HG03571 (cell line): Measurements from ENCODE around the gene OR5D16.
"Not testable (repeated sequence)": the region's sequence is repeated elsewhere in the genome, so short reads cannot be mapped to it uniquely, and the experiment has no call there.

Experiments used
- ATAC-seq: cut with Tn5 transposase; IDR thresholded peaks from one replicate; pipeline ENCODE4 v1.9.1; 2021; ENCODE audit not compliant: unreplicated experiment

Gene OR5D16

DNA sequence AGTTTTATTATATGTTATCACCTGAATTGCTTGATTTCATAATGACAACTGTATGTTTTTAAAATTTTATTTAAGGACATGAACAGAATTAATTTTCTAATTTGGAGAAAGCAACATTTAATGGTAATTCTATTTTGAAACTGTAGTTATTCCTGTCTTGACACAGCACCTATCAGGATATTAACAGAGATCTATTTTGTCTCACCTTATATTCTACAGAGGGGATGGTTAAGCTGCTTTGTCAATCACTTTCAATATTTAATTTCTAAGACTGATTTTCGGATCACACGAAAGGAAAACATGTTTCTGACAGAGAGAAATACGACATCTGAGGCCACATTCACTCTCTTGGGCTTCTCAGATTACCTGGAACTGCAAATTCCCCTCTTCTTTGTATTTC, at the start of gene OR5D16:
OR5D16 (plus strand) TSS at position 301 of the 400 bp plus-strand sequence; CDS start at position 301, 0 bp downstream.
- no peak for ATAC-seq

DNA sequence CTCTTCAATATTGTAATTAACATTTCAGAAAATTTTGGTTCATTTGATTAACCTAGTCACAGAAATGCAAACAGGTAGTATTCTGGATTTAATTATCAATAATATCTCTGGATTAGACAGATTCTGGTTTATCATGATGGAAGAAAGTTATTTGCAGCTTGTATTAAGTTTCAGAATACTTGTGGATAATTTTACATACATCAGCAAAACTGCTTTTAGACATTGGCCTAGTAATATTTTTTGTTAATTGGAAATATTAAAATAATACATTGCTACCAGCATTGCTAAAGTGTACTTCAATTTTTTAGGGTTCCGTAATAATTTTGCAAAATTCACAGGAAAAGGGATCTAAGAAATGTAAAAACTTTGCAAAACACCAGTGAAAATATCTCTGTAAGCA, 46.9 kb upstream of the OR5D16 start:
- no peak for ATAC-seq

DNA sequence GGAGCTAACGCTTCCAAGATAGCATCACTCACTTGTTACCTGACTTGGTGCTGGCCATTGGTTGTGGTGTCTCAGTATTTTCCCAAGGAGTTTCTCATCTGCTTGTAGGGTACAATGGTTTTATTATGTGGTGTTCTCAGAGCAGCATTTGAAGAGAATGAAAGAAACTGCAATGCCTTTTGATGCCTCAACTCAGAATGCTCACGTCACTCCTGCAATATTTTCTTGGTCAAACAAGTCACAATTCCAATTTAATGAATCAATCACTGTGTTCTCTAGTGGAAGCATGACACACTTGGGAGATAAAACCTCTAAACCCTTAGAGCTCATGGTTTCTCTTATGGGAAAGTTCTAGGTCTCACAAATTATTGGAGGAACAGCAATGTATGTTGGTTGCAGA, 45.2 kb upstream of the OR5D16 start:
- ATAC-seq, result no peak

DNA sequence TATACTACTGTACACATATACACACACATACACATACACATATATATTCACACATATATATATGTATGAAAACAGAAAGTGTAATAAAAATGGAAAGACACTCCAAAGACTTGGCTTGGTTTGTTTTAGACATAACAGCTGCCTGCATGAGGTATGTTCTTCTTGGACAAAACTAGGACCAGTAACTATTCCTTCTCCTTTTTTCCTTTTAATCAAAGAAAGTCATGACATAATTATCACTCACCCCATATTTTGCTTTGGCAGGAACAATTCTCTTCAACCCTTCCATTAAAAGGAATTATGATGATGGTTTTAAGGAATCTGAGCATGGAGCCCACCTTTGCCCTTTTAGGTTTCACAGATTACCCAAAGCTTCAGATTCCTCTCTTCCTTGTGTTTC, 43.3 kb upstream of the OR5D16 start, which contains the start of gene OR5D14:
OR5D14 (plus strand) TSS at position 301 of the 400 bp plus-strand sequence; CDS start at position 301, 0 bp downstream.
- ATAC-seq, result no peak

DNA sequence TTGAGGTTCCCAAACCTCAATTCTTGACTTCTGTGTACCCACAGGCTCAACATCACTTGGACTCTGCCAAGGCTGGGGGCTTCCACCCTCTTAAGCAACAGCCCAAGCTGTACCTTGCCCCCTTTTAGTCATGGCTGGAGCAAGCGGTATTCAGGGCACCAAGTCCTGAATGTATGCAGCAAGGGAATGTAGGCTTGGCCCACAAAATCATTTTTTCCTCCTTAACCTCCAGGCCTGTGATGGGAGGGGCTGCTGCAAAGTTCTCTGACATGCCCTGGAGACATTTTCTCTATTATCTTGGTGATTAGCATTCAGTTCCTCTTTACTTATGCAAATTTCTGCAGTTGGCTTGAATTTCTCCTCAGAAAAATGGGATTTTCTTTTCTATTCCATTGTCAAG, 32.3 kb upstream of the OR5D16 start:
- ATAC-seq, result no peak

DNA sequence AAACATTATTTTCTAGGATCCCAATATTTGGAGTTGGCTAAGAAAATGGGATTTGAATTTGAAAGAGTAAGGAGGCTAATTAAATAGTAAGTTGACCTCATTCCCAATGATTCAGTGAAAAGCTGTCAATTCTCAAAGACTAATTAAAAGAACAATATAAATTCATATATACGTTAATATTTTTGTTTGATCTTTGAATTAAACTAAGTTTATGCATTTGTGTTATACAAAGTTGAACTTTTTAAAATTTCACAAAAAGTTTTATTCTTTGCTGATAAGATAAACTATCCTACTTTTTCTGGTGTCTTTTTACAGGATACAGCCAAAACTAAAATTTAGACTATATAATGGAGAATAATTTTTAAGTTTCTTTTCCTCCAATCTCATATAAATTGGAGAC, 27.5 kb upstream of the OR5D16 start, which contains the start of gene OR5L1:
OR5L1 (plus strand) TSS at position 301 of the 400 bp plus-strand sequence. CDS start 100 bp downstream, outside the sequence.
- no peak for ATAC-seq

DNA sequence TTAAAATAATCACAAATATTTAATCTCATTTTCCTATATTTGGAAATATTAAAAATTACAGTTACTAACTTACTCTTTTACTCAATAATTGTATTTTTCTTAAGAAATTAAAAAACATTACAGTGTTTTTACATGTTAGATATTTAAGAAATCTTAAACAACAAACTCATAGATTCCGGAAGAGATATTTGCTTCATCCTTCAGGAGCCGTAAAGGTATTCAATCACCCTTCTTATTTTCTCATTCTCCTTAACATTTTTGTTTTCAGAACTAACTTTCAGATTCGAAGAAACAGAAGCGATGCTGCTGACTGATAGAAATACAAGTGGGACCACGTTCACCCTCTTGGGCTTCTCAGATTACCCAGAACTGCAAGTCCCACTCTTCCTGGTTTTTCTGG, 19.2 kb upstream of the OR5D16 start, which contains the start of gene OR5D18:
OR5D18 (plus strand) TSS at position 301 of the 400 bp plus-strand sequence; CDS start at position 301, 0 bp downstream.
- ATAC-seq, result no peak

DNA sequence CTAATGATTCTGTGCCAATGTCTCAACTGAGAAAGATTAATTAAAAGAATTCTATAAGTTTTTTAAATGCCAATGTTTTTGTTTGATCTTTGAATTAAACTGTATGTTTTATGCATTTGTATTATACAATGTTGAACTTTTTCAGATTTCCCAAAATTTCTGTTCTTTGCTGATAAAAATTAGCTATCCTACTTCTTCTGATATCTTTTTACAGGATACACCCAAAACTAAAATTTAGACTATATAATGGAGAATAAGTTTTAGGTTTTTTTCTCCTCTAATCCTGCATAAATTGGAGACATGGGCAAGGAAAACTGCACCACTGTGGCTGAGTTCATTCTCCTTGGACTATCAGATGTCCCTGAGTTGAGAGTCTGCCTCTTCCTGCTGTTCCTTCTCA, 11.6 kb upstream of the OR5D16 start, which contains the start of gene OR5L2:
OR5L2 (plus strand) TSS at position 301 of the 400 bp plus-strand sequence; CDS start at position 301, 0 bp downstream.
- no peak for ATAC-seq

DNA sequence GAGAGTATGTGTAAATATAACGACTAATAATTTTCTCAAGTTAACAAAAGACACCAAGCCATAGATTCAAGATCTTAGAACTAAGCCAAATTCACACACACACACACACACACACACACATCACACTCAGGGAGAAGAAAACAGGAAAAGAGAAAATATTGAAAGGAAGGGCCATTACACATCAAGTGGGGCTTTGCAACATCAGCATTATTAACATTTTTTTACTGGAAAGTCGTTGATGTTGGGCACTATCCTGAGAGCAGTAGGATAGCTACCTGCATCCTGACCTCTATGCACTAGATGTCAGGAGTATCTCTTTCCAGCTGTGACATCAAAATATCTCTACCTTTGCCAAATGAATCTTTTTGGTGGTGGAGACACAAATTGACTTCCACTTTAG, 8.9 kb downstream of the OR5D16 start:
- no peak for ATAC-seq

DNA sequence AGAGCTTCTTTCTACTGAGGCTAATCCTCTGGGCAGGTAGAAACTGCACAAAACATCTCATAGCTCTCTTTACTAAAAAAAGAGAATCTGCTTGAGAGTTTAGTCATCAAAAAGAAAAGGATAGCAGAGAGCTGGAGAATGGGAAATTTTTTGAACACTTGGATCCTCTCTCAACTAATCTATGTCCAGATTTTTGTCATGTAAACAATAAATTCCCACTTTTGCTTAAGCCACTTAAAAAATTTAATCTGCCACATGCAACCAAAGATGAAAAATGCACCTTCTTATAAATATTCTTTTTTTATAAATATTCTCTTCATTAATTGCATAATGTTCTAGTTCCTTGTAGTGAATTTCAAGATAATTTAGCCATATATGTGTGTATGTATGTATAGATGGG, 10.5 kb downstream of the OR5D16 start:
- ATAC-seq, result no peak

DNA sequence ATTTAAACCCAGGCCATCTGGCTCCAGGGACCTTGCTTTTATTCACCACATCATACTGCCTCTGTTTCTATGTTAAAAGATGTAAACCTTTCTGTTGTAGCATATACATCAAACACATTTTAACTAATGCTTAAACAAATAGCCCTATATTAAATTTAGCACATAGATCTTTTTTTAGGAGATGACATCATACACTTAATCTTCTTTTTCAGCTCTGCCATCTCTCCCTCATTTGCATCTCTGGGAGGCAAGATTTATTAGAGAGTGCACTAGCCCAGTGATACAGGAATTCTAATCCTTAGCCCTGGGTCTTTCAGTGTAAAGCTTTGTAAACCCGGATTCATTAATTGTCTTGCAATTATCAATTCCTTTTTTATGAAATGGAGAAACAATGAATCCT, 13.6 kb downstream of the OR5D16 start:
- no peak for ATAC-seq

DNA sequence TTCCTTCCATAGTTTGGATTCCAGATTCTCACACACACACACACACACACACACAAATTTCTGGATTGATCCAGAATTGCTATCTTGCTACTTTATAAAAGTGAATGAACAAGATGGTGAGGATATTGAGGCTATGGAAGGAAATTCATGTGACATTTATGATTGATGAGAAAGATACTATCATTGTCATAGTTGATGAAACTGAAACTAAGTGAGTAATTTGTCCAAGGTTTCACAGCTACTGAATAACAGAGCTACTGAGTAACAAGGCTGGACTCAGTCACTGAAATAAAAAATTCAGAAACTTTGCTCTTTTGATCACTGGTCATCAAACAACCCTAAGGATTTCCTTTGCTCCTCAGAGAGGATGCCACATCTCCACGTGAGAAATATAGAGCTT, 16.2 kb downstream of the OR5D16 start:
- ATAC-seq, result no peak

DNA sequence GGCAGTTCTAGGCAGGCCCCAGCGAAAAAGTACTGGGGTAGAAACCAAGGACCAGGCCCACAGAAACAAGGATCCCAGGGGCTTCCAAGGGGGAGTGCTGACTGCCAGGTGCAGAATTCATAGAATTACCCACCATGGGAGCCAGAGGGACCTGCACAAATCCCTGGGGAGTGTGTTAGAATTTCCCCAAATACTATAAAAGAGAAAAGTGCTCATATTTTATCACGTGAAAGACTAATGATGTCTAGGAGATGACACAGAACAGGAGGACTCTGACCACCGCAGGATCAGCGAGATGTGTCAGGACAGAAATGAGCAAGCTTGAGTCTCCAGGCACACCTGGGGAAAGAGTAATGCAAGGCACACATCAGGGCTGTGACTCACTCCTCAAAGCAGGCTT, 28.8 kb downstream of the OR5D16 start:
- ATAC-seq, result not testable (repeated sequence)

DNA sequence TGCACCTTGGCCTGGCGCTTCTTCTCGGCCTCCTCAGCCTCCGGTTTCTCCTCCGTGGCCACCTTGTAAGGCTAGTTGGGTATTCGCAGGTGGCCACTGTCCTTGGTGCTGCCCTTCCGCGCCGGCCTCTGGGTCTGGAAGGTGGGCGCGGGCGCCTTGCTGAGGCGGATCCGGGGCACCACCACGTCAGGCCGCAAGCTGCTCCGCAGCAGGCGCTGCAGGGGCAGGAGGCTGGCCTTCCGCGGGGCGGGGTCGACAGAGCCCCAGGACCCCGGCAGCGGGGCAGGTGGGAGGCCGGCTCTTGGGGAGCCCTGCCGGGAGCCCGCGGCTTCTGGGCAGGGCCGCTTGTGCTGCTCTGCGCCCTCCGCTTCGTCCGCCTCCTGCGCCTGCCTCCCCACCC, 34.2 kb downstream of the OR5D16 start:
- not testable (repeated sequence) for ATAC-seq

DNA sequence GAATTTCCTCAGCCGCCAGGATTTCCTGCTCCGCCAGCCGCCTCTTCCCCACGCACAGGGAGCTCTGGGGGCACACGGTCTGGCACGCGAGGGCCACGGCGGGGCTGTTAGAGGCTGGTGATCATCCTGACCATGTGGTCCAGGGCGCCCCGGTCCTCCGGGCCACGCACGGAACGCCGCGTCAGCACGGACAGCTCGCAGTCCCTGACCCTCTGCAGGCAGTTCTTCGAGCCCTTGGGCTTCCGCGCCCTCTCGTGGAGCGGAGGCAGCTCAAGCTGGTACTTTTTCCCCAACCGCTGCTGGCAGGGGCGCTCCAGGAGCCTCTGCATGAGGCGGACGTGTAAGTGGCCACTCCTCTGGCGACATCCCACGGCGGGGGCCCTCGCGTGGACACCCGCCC, 34.6 kb downstream of the OR5D16 start:
- ATAC-seq, result not testable (repeated sequence)

DNA sequence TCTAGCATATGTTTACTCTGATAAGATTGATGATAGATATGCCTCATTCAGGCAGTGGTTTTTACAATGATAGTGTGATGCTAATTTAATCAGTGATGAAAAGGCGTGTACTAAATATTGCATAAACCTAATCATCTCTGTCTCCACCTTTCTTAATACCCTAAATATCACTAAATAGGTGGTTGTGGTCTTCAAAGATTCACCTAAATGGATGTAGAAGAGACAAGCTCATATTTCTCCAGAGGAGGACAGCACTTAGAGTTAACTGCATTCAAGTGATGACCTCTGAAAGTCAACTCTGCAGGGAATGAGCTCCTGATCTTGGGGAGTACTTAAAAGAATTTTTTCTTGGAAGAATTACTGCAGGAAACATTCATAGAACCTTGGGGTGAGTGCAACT, 44.4 kb downstream of the OR5D16 start, which contains the start of gene TRIM51:
TRIM51 (plus strand) TSS at position 301 of the 400 bp plus-strand sequence. CDS start 2,132 bp downstream, outside the sequence.
- not testable (repeated sequence) for ATAC-seq

DNA sequence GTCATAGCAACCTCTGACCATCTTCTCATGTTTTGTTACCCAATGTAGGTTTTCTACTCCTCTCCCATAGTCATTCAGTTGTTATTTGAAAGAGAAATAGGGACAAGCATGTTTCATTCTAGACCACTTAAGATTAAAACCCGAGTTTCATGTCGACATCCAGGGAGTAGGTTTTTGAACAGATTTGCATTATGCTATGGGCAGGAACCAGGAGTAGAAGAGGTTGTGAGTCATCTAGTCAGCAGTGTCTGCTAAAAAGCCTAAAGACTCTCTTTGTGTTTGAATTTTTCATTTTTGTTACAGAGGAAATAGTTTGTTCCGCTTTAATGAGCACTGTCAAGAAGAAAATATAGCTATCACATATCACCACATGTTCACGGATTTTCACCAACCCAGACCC, 46.4 kb downstream of the OR5D16 start:
- not testable (repeated sequence) for ATAC-seq

DNA sequence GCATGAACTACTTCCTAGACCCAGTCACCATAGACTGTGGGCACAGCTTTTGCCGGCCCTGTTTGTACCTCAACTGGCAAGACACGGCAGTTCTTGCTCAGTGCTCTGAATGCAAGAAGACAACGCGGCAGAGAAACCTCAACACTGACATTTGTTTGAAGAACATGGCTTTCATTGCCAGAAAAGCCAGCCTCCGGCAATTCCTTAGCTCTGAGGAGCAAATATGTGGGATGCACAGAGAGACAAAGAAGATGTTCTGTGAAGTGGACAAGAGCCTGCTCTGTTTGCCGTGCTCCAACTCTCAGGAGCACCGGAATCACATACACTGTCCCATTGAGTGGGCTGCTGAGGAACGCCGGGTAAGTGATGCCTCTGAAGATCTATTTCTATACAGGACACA, 46.9 kb downstream of the OR5D16 start:
- ATAC-seq, result not testable (repeated sequence)
